GM19023 (cell line): ENCODE results near the gene SPOP.

Experiments used
- ATAC-seq: cut with Tn5 transposase; IDR thresholded peaks from one replicate; pipeline ENCODE4 v1.9.1; 2021; ENCODE audit warnings: mild to moderate bottlenecking, moderate library complexity; ENCODE audit not compliant: unreplicated experiment

The SPOP gene

GRCh38 chr17:49618028-49618611 lies 59.8 kb downstream of the SPOP start:
- ATAC-seq: no peak

- no peak for ATAC-seq
Measured at GRCh38 chr17:49616601-49617131, 61.2 kb downstream of the SPOP start.

- ATAC-seq: no peak
Measured at GRCh38 chr17:49616086-49616485, 61.8 kb downstream of the SPOP start.

GRCh38 chr17:49613182-49613800 lies 64.6 kb downstream of the SPOP start:
- ATAC-seq: no peak

- no peak for ATAC-seq
Measured at GRCh38 chr17:49612726-49613125, 65.2 kb downstream of the SPOP start.

GRCh38 chr17:49610883-49611584 lies 66.9 kb downstream of the SPOP start:
- ATAC-seq: no peak

GRCh38 chr17:49604314-49604869 lies 73.5 kb downstream of the SPOP start:
- ATAC-seq: no peak

- ATAC-seq: no peak
Measured at GRCh38 chr17:49603720-49604119, 74.2 kb downstream of the SPOP start.

- ATAC-seq: no peak
Measured at GRCh38 chr17:49603238-49603637, 74.7 kb downstream of the SPOP start.

GRCh38 chr17:49602783-49603182 lies 75.1 kb downstream of the SPOP start:
- no peak for ATAC-seq

GRCh38 chr17:49600949-49601348 lies 76.9 kb downstream of the SPOP start:
- no peak for ATAC-seq

GRCh38 chr17:49598918-49599317 lies 79.0 kb downstream of the SPOP start:
- no peak for ATAC-seq

- no peak for ATAC-seq
Measured at GRCh38 chr17:49597928-49598655, 79.8 kb downstream of the SPOP start.

- no peak for ATAC-seq
Measured at GRCh38 chr17:49597436-49597835, 80.5 kb downstream of the SPOP start.

- no peak for ATAC-seq
Measured at GRCh38 chr17:49596613-49597244, 81.2 kb downstream of the SPOP start.

- ATAC-seq: no peak
Measured at GRCh38 chr17:49595980-49596379, 81.9 kb downstream of the SPOP start.

GRCh38 chr17:49595328-49595727 lies 82.6 kb downstream of the SPOP start:
- ATAC-seq: no peak

GRCh38 chr17:49592263-49592662 lies 85.6 kb downstream of the SPOP start:
- no peak for ATAC-seq

- no peak for ATAC-seq
Measured at GRCh38 chr17:49590874-49591273, 87.0 kb downstream of the SPOP start.

- ATAC-seq: no peak
Measured at GRCh38 chr17:49589577-49589927, 88.3 kb downstream of the SPOP start.
